HEK293 (cell line): ENCODE data around the gene REEP6.

Source experiments
- CTCF ChIP-seq: fragments of 450-650 bp; formaldehyde crosslinking; IDR thresholded peaks from 2 replicates; pipeline ENCODE4 v1.5.1; 2016; ENCODE audit warnings: missing biosample characterization, missing genetic modification characterization
- INSM2 ChIP-seq: fragments of 450-650 bp; formaldehyde crosslinking; IDR thresholded peaks from 2 replicates; pipeline ENCODE4 v1.5.1; 2016; ENCODE audit warnings: missing biosample characterization, missing genetic modification characterization
- KLF9 ChIP-seq: fragments of 450-650 bp; formaldehyde crosslinking; IDR thresholded peaks from 2 replicates; pipeline ENCODE4 v1.5.1; 2016; ENCODE audit warnings: missing biosample characterization, missing genetic modification characterization, low read depth
- SALL2 ChIP-seq: fragments of 450-650 bp; formaldehyde crosslinking; IDR thresholded peaks from 2 replicates; pipeline ENCODE4 v1.5.0; 2017; ENCODE audit warnings: missing biosample characterization, mild to moderate bottlenecking, missing genetic modification characterization, borderline replicate concordance
- SCRT2 ChIP-seq: fragments of 450-650 bp; formaldehyde crosslinking; IDR thresholded peaks from 2 replicates; pipeline ENCODE4 v1.5.1; 2016; ENCODE audit warnings: missing biosample characterization, missing genetic modification characterization
- TSHZ1 ChIP-seq: fragments of 450-650 bp; formaldehyde crosslinking; IDR thresholded peaks from 2 replicates; pipeline ENCODE4 v1.5.1; 2016; ENCODE audit warnings: missing biosample characterization, missing genetic modification characterization, borderline replicate concordance
- ZBTB11 ChIP-seq: fragments of 450-650 bp; formaldehyde crosslinking; conservative IDR thresholded peaks from 2 replicates; pipeline ENCODE4 v1.5.1; 2016; ENCODE audit warnings: low read depth, missing biosample characterization, missing genetic modification characterization
- ZFP37 ChIP-seq: fragments of 450-650 bp; formaldehyde crosslinking; IDR thresholded peaks from 2 replicates; pipeline ENCODE4 v1.5.1; 2016; ENCODE audit warnings: missing biosample characterization, missing genetic modification characterization
- ZNF140 ChIP-seq: fragments of 450-650 bp; formaldehyde crosslinking; IDR thresholded peaks from 2 replicates; pipeline ENCODE4 v1.5.1; 2016; ENCODE audit warnings: missing biosample characterization, missing genetic modification characterization
- ZNF146 ChIP-seq: fragments of 450-650 bp; formaldehyde crosslinking; IDR thresholded peaks from 2 replicates; pipeline ENCODE4 v1.5.1; 2016; ENCODE audit warnings: missing biosample characterization, missing genetic modification characterization
- ZNF169 ChIP-seq: fragments of 450-650 bp; formaldehyde crosslinking; IDR thresholded peaks from 2 replicates; pipeline ENCODE4 v1.5.1; 2016; ENCODE audit warnings: missing biosample characterization, missing genetic modification characterization
- ZNF211 ChIP-seq: fragments of 450-650 bp; formaldehyde crosslinking; IDR thresholded peaks from 2 replicates; pipeline ENCODE4 v1.5.1; 2016; ENCODE audit warnings: low read depth, missing biosample characterization, missing genetic modification characterization
- ZNF221 ChIP-seq: fragments of 450-650 bp; formaldehyde crosslinking; IDR thresholded peaks from 2 replicates; pipeline ENCODE4 v1.5.1; 2017; ENCODE audit warnings: missing biosample characterization, missing genetic modification characterization, borderline replicate concordance
- ZNF26 ChIP-seq: fragments of 450-650 bp; formaldehyde crosslinking; IDR thresholded peaks from 2 replicates; pipeline ENCODE4 v1.5.1; 2016; ENCODE audit warnings: missing biosample characterization, missing genetic modification characterization
- ZNF292 ChIP-seq: fragments of 450-650 bp; formaldehyde crosslinking; IDR thresholded peaks from 2 replicates; pipeline ENCODE4 v1.5.1; 2016; ENCODE audit warnings: low read depth, missing biosample characterization, missing genetic modification characterization, borderline replicate concordance
- ZNF324 ChIP-seq: fragments of 450-650 bp; formaldehyde crosslinking; IDR thresholded peaks from 2 replicates; pipeline ENCODE4 v1.5.1; 2016; ENCODE audit warnings: missing biosample characterization, missing genetic modification characterization
- ZNF423 ChIP-seq: fragments of 450-650 bp; formaldehyde crosslinking; IDR thresholded peaks from 2 replicates; pipeline ENCODE4 v1.5.1; 2016; ENCODE audit warnings: missing biosample characterization, missing genetic modification characterization
- ZNF449 ChIP-seq: fragments of 450-650 bp; formaldehyde crosslinking; IDR thresholded peaks from 2 replicates; pipeline ENCODE4 v1.5.1; 2017; ENCODE audit warnings: missing biosample characterization, mild to moderate bottlenecking, missing genetic modification characterization, moderate library complexity
- ZNF488 ChIP-seq: fragments of 450-650 bp; formaldehyde crosslinking; IDR thresholded peaks from 2 replicates; pipeline ENCODE4 v1.5.1; 2016; ENCODE audit warnings: missing biosample characterization, missing genetic modification characterization
- ZNF530 ChIP-seq: fragments of 450-650 bp; formaldehyde crosslinking; IDR thresholded peaks from 2 replicates; pipeline ENCODE4 v1.5.1; 2016; ENCODE audit warnings: low read depth, missing biosample characterization, missing genetic modification characterization
- ZNF558 ChIP-seq: fragments of 450-650 bp; formaldehyde crosslinking; IDR thresholded peaks from 2 replicates; pipeline ENCODE4 v1.5.1; 2016; ENCODE audit warnings: missing biosample characterization, missing genetic modification characterization
- ZNF561 ChIP-seq: fragments of 450-650 bp; IDR thresholded peaks from 2 replicates; pipeline ENCODE4 v1.5.1; 2018; ENCODE audit warnings: missing biosample characterization, missing genetic modification characterization, borderline replicate concordance
- ZNF600 ChIP-seq: fragments of 450-650 bp; formaldehyde crosslinking; IDR thresholded peaks from 2 replicates; pipeline ENCODE4 v1.5.1; 2016; ENCODE audit warnings: missing biosample characterization, missing genetic modification characterization
- ZNF777 ChIP-seq: fragments of 450-650 bp; formaldehyde crosslinking; IDR thresholded peaks from 2 replicates; pipeline ENCODE4 v1.5.1; 2017; ENCODE audit warnings: missing biosample characterization, missing genetic modification characterization, borderline replicate concordance

Gene REEP6

GRCh38 chr19:1478934-1479707, 11.9 kb upstream of the REEP6 start, which contains the start of gene C19orf25 (continued):
- TF ChIP-seq ZNF449 (tag by site-specific recombination): no peak
- TF ChIP-seq ZNF169: no peak
- 0 out of 2 replicates have a peak, but pooled peaks have one; percentile 11 for TF ChIP-seq CTCF (tag by site-specific recombination)
- TF ChIP-seq ZNF221 (tag by site-specific recombination): no peak
- peak; percentile 96 for TF ChIP-seq ZBTB11 (tag by site-specific recombination)
- no peak for TF ChIP-seq TSHZ1 (tag by site-specific recombination)
- peak; percentile 48; the same call in 1 of the 2 replicates for TF ChIP-seq ZNF423 (tag by site-specific recombination)
- TF ChIP-seq ZNF777 (tag by site-specific recombination): no peak
- TF ChIP-seq SCRT2 (tag by site-specific recombination): no peak
- no peak for TF ChIP-seq ZNF146 (tag by site-specific recombination)
- TF ChIP-seq ZNF561 (tag by site-specific recombination): peak; percentile 96; the same call in 1 of the 2 replicates
- no peak for TF ChIP-seq SALL2 (tag by site-specific recombination)
- no peak for TF ChIP-seq ZNF211
- no peak for TF ChIP-seq INSM2 (tag by site-specific recombination)
- TF ChIP-seq ZNF140 (tag by site-specific recombination): no peak
- TF ChIP-seq ZNF26: no peak
- 0 out of 2 replicates have a peak, but pooled peaks have one; percentile 75 for TF ChIP-seq ZNF324
- no peak for TF ChIP-seq ZNF292 (tag by site-specific recombination)
- TF ChIP-seq ZNF600 (tag by site-specific recombination): peak; percentile 71; the same call in 1 of the 2 replicates
- no peak for TF ChIP-seq ZNF558 (tag by site-specific recombination)
- TF ChIP-seq ZNF488 (tag by site-specific recombination): no peak
- peak; percentile 93 for TF ChIP-seq KLF9
- TF ChIP-seq ZFP37 (tag by site-specific recombination): no peak
- TF ChIP-seq ZNF530: no peak
